Activated naive CD4-positive, alpha-beta T cell treated with anti-CD3 and anti-CD28 coated beads, Interleukin-2, amount 50 U/mL, for 24 hours (primary cell): ENCODE measurements around the gene EHMT2.

Experiments used
- H3K27ac Mint-ChIP-seq: one replicate; pipeline ENCODE4 v1.8.0; 2021; ENCODE audit warnings: mild to moderate bottlenecking, mixed read lengths
- H3K27me3 Mint-ChIP-seq: one replicate; pipeline ENCODE4 v1.8.0; 2021; ENCODE audit warnings: mixed read lengths
- H3K36me3 Mint-ChIP-seq: one replicate; pipeline ENCODE4 v1.8.0; 2021; ENCODE audit warnings: mixed read lengths
- H3K4me1 Mint-ChIP-seq: one replicate; pipeline ENCODE4 v1.8.0; 2021; ENCODE audit warnings: mixed read lengths
- H3K4me3 Mint-ChIP-seq: one replicate; pipeline ENCODE4 v1.8.0; 2021; ENCODE audit warnings: mild to moderate bottlenecking, mixed read lengths
- H3K9me3 Mint-ChIP-seq: one replicate; pipeline ENCODE4 v1.8.0; 2021; ENCODE audit warnings: mixed read lengths

The EHMT2 gene

DNA sequence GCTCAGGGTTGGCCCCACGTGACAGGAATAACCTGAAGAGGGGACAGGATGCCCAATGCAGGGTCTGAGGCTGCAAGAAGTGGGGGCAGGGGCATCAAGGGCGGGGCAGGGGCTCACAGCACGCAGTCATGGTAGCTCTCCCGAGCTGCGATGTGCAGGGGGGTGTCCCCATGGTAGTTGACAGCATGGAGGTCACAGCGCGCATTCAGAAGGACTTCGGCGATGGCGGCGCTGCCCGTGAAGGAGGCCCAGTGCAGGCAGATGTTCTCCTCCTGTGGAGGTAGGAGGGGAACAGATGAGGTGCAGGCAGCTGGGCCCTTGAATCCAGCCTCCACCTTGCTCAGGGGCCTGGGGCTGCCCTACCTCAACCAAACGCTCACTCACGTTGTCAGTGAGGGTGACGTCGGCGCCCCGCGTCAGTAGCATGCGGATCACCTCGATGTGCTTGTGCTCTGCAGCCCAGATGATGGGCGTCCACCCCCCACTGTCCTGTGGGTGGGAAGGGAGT lies 12.9 kb downstream of the EHMT2 start:
- no peaks in the 10 kb centered on the region for H3K27me3 Mint-ChIP-seq
- H3K4me1 Mint-ChIP-seq, result no peaks in the 10 kb centered on the region
- H3K36me3 Mint-ChIP-seq, result peaks cover 17% of the 10 kb centered on the region
- H3K27ac Mint-ChIP-seq, result no peak overlapping the region
- H3K9me3 Mint-ChIP-seq, result no peaks in the 10 kb centered on the region
- no peak overlapping the region for H3K4me3 Mint-ChIP-seq

DNA sequence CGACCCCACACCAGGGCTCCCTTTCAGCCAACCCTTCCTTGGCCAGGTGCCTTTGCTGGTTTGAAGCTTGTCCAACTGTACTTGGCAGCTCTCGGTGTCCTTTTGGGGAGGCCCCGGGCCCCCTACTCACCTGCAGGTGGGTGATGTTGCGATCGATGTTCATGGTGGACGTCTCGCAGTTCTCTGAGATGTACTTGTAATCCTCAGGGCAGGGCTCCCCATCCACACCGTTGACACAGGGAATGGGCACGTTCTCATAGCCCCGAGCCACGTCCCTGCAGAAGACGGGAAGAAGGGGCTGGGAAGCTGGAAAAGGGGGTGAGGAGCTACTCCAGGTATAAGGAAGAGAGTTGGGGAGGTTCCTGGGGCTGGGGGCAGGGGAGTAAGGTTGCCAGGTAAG lies 13.8 kb downstream of the EHMT2 start:
- no peaks in the 10 kb centered on the region for H3K4me1 Mint-ChIP-seq
- no peaks in the 10 kb centered on the region for H3K9me3 Mint-ChIP-seq
- no peak overlapping the region for H3K4me3 Mint-ChIP-seq
- H3K27ac Mint-ChIP-seq, result no peak overlapping the region
- H3K36me3 Mint-ChIP-seq, result peaks cover 17% of the 10 kb centered on the region
- H3K27me3 Mint-ChIP-seq, result no peaks in the 10 kb centered on the region

DNA sequence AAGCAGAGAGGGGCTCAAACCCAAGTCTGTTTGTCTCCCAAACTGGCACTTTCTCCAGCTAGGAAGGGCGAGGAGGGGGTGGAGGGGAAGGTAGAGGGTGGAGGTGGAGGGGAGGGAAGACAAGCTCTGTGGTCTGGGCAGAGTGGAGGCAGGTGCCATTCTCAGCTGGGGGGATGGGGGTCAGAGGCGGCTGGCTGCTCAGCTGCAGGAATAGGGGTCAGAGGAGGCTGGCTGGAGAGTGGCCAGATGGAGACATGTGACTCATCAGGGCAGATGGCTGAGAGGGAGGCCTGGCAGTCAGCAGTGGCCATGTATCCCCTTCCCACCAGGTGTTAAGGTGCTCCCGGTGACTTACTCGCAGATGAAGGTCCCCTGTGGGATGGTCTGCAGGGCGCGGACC lies 15.2 kb downstream of the EHMT2 start:
- no peaks in the 10 kb centered on the region for H3K9me3 Mint-ChIP-seq
- H3K4me1 Mint-ChIP-seq, result no peaks in the 10 kb centered on the region
- H3K27me3 Mint-ChIP-seq, result no peaks in the 10 kb centered on the region
- H3K4me3 Mint-ChIP-seq, result no peak overlapping the region
- H3K36me3 Mint-ChIP-seq, result peaks cover 17% of the 10 kb centered on the region
- H3K27ac Mint-ChIP-seq, result no peak overlapping the region

DNA sequence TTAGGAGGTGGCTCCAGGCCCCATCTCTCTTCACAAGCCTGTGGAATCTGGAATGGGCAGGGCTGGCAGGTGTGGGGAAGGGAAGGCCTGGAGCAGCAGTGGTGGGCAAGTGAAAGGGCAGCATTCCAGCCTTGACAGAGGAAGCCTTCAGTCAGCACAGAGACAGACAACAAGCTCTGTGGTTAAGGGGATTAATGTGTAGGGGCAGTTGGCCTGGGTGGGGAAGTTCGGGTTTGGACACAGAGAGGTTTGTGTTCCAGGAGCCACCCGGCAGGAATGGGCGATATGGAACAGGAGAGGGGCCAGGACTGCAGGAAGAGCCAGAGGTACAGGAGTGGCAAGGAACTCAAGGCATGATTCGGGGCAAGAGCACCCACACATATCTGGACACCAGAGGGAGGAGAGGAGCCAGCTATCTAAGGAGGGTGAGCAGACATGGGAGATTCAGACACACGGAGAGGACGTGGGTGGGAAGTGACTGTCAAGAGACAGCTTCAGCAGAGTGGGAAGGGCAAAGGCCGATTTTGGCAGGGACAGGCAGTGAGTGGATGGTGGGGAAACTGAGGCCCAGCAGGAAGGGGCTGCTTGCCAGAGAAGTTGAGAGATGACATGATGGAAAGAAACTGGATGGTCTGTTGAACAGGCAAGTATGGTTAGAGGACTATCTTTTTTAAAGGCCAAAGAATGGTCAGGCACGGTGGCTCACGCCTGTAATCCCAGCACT lies 16.2 kb downstream of the EHMT2 start:
- Mint-ChIP-seq H3K4me1 (no peaks in the 10 kb centered on the region), H3K36me3 (peaks cover 17% of the 10 kb centered on the region), H3K9me3 (no peaks in the 10 kb centered on the region), H3K4me3 (no peak overlapping the region), H3K27ac (no peak overlapping the region), H3K27me3 (no peaks in the 10 kb centered on the region)

DNA sequence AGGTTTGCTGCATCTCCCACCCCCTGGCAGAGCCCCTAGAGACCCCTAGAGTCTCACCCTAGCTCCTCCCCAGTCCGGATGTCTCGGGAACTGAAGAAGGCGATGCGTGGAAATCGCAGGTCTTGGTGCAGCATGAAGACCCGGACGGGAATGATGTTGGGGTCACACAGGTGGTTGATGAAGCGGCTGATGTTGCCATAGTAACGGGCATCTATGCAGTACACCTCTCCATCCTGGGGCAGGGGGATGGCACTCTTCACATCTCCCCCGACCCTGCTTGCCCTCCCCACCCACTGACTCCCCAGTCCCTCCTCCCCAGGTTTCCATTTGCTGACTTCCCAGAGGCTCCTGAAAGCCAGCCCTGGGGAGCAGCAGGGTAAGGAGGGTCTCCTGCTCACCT lies 16.9 kb downstream of the EHMT2 start:
- no peaks in the 10 kb centered on the region for H3K27me3 Mint-ChIP-seq
- H3K36me3 Mint-ChIP-seq, result peaks cover 13% of the 10 kb centered on the region
- no peaks in the 10 kb centered on the region for H3K4me1 Mint-ChIP-seq
- H3K27ac Mint-ChIP-seq, result no peak overlapping the region
- no peak overlapping the region for H3K4me3 Mint-ChIP-seq
- H3K9me3 Mint-ChIP-seq, result no peaks in the 10 kb centered on the region

DNA sequence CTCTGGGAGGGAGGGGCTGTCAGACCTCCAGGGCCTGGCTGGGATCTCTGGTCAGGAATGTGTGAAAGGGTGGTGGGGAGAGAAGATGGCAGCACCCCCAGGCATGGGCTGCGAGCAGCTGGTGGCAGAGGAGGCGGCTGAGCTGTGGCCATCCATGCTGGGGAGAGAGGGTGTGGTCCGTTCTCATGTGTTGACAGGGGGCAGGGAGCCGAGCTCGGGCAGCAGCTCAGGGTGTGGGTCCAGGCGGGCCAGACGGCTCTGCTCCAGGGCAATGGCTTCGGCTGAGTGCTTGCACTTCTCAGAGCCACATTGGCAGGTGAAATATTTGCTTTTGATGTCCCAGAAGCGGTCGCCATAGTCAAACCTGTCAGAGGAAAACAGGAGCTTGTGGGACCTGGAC lies 17.6 kb downstream of the EHMT2 start:
- H3K27me3 Mint-ChIP-seq, result no peaks in the 10 kb centered on the region
- peaks cover 13% of the 10 kb centered on the region for H3K36me3 Mint-ChIP-seq
- H3K4me3 Mint-ChIP-seq, result no peak overlapping the region
- H3K9me3 Mint-ChIP-seq, result no peaks in the 10 kb centered on the region
- H3K4me1 Mint-ChIP-seq, result no peaks in the 10 kb centered on the region
- no peak overlapping the region for H3K27ac Mint-ChIP-seq

DNA sequence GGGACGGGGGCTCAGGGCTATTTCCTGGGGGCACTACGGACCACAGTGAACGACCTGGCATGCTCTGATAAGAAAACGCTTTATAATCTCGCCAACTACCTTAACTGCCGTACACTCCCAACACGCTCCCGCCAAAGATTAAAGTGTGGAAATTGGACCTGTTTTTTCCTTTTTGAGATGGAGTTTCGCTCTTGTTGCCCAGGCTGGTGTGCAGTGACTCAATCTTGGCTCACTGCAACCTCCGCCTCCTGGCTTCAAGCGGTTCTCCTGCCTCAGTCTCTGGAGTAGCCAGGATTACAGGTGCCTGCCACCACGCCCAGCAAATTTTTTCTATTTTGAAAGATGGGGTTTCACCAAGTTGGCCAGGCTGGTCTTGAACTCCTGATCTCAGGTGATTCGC lies 18.4 kb downstream of the EHMT2 start:
- H3K27me3 Mint-ChIP-seq, result no peaks in the 10 kb centered on the region
- no peaks in the 10 kb centered on the region for H3K4me1 Mint-ChIP-seq
- H3K36me3 Mint-ChIP-seq, result peaks cover 13% of the 10 kb centered on the region
- H3K9me3 Mint-ChIP-seq, result no peaks in the 10 kb centered on the region
- H3K27ac Mint-ChIP-seq, result no peak overlapping the region
- H3K4me3 Mint-ChIP-seq, result no peak overlapping the region

DNA sequence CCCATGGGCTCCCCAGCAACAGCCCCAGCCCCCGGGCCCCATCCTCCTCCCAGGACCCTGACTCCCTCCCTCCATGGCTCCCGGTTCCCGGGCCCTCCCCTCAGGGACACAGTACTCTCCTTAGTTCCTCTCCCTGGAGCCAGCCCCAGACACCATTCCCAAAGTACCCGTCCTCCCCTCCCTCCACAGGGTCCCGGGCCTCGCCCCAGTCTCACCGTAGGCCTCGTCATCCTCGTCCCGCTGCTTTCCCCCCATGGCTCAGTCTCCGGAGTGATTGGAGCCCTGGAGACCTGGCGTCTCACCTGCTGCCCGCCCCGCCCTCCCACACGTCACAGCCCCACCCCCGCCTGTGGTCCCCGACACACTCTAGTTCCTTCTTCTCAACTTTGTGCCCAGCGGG lies 18.8 kb downstream of the EHMT2 start, which contains the start of gene SLC44A4:
SLC44A4 (minus strand) TSS at position 272 of the 400 bp plus-strand sequence; CDS start at position 255, 17 bp downstream.
- Mint-ChIP-seq H3K9me3 (no peaks in the 10 kb centered on the region), H3K4me1 (no peaks in the 10 kb centered on the region), H3K27me3 (no peaks in the 10 kb centered on the region), H3K4me3 (no peak within 1 kb of the TSS), H3K27ac (no peak within 1 kb of the TSS), H3K36me3 (peaks cover 13% of the 10 kb centered on the region)

DNA sequence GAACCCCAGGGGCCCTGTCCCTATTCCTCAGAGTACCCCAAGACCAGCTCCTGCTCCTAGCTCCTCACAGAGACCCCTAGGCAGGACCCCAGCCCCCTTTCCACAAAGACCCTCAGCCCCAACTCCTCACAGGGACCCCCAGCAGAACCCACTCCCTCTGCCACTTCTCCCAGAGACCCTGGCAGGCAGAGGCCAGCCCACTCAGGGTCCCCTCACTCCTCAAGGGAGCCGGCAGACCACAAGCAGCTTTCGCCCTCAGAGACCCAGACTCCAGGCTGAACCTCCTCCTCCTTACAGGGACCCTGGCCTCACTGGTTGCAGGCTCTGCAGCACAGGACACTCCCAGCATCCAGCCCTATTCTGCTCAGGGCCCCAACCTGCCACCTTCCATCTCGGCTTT lies 19.3 kb downstream of the EHMT2 start:
- Mint-ChIP-seq H3K4me3 (no peak overlapping the region), H3K27me3 (no peaks in the 10 kb centered on the region), H3K4me1 (no peaks in the 10 kb centered on the region), H3K36me3 (peaks cover 13% of the 10 kb centered on the region), H3K27ac (no peak overlapping the region), H3K9me3 (no peaks in the 10 kb centered on the region)

DNA sequence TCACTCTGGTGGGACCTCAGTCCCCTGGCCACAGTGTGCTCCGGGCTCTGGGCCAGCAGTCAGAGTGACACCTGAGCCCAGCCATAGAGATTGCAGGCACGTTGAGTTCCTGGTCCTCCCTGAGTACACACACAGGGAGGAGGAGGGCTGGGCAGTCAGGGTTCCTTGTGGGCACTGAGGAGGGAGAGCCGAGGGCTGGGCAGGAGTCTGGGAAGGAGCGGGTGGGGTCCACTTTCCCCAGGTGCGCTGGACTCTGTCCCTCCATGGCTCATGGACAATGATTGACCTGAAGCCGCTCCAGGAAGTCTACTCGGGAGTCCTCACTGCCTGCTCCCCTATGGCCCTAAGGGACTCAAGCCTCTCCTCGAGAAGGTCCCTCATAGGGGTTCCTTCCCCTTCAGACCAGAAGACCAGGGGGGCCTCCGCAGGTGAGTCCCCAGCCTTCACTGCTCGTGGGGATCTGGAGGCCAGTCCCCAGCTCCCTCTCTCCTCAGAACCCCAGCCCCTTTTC lies 19.8 kb downstream of the EHMT2 start:
- no peaks in the 10 kb centered on the region for H3K9me3 Mint-ChIP-seq
- H3K4me3 Mint-ChIP-seq, result no peak overlapping the region
- H3K4me1 Mint-ChIP-seq, result no peaks in the 10 kb centered on the region
- H3K27me3 Mint-ChIP-seq, result no peaks in the 10 kb centered on the region
- H3K27ac Mint-ChIP-seq, result no peak overlapping the region
- H3K36me3 Mint-ChIP-seq, result peaks cover 13% of the 10 kb centered on the region

DNA sequence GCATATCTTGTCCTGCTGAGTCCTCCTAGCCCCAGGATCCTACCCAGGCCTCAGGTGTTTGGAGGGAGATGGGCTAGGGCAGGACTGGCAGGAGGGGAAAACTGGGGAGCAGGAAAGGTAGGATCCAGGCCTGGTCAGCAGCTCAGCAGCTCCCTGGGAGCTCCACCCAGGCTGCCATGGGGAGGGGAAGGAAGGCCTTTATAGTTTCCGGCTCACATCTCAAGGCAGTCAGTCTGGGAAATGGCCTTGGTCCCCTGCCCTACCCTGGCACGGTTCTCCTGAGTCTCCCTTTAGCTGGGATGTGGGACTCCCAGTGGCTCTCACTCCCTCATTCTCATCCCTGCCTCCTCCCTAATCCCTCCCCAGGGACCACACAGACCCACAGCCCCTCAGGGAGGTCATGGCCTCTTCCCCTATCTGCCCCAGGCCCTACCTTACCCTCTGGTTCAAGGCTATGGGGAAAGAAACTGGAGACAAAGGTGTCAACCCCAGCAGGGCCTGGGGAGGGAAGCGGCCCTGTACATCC lies 20.3 kb downstream of the EHMT2 start:
- Mint-ChIP-seq H3K36me3 (peaks cover 13% of the 10 kb centered on the region), H3K27ac (no peak overlapping the region), H3K4me3 (no peak overlapping the region), H3K4me1 (no peaks in the 10 kb centered on the region), H3K9me3 (no peaks in the 10 kb centered on the region), H3K27me3 (no peaks in the 10 kb centered on the region)

DNA sequence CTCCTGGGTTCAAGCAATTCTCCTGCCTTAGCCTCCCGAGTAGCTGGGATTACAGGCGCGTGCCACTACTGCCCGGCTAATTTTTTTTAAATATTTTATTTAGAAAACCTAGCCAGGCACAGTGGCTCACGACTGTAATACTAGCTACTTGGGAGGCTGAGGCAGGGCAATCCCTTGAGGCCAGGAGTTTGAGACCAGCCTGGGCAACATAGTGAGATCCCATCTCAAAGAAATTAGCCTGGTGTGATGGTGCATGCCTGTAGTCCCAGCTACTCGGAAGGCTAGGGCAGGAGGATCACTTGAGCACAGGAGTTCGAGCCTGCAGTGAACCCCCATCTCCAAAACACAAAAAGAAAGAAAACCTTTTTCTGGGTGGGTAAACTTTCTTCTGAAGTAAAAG lies 21.1 kb downstream of the EHMT2 start:
- H3K4me1 Mint-ChIP-seq, result no peaks in the 10 kb centered on the region
- no peak overlapping the region for H3K4me3 Mint-ChIP-seq
- H3K9me3 Mint-ChIP-seq, result no peaks in the 10 kb centered on the region
- no peaks in the 10 kb centered on the region for H3K27me3 Mint-ChIP-seq
- no peak overlapping the region for H3K27ac Mint-ChIP-seq
- peaks cover 9% of the 10 kb centered on the region for H3K36me3 Mint-ChIP-seq

DNA sequence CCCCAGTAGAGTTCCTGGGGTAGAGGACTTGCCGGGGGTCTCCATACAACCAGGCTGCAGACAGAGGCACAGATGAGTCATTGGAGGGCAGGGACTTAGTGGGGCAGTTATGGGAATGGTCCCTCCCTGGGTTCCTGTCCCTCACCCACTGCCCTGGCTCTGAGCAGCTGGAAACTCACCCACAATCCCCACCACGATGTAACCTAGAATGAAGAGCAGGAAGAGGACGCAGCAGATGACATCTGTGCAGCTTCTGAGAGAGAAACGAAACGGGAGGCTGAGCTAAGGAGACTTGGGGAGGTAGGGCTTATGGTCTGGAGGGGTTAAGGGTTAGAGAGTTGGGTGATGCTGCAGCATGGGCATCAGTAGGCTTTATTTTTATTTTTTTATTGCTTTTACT lies 21.6 kb downstream of the EHMT2 start:
- H3K4me1 Mint-ChIP-seq, result no peaks in the 10 kb centered on the region
- peaks cover 4% of the 10 kb centered on the region for H3K36me3 Mint-ChIP-seq
- H3K4me3 Mint-ChIP-seq, result no peak overlapping the region
- H3K9me3 Mint-ChIP-seq, result no peaks in the 10 kb centered on the region
- H3K27ac Mint-ChIP-seq, result no peak overlapping the region
- H3K27me3 Mint-ChIP-seq, result no peaks in the 10 kb centered on the region

DNA sequence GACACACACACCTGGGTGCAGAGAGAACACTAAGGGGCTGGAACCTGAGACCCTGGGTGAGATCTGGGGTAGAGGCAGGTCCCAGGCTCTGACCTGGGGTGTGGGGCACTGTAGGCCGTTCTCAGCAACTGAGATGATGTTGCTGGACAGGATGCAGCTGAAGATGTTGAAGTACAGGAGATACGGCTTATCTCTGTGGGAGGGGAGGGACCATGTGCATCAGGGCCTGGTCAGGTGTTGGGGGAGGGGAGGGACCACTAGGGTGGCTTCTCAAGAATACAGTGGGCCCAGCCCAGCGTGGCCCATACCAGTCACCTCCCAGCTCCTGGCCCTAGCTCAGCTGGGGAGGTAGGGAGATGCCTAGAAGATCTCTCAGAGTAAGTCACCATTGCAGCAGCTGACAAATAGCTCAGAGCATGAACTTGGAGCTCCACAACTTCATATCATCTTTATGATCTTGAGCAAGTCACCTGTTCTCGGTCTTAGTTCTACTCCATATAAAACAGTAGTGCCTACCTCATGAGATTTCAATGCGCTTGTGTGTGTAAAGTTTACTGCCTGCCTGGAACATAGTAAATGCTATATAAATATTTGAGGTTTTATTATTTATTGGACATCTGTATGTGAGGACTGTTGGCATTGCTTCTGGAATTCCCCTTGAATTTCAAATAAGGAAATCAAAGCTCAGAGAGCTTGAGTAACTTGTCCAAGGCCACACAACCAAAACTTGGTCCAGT lies 22.5 kb downstream of the EHMT2 start:
- Mint-ChIP-seq H3K4me3 (no peak overlapping the region), H3K36me3 (peaks cover 3% of the 10 kb centered on the region), H3K9me3 (no peaks in the 10 kb centered on the region), H3K27me3 (no peaks in the 10 kb centered on the region), H3K27ac (no peak overlapping the region), H3K4me1 (no peaks in the 10 kb centered on the region)

DNA sequence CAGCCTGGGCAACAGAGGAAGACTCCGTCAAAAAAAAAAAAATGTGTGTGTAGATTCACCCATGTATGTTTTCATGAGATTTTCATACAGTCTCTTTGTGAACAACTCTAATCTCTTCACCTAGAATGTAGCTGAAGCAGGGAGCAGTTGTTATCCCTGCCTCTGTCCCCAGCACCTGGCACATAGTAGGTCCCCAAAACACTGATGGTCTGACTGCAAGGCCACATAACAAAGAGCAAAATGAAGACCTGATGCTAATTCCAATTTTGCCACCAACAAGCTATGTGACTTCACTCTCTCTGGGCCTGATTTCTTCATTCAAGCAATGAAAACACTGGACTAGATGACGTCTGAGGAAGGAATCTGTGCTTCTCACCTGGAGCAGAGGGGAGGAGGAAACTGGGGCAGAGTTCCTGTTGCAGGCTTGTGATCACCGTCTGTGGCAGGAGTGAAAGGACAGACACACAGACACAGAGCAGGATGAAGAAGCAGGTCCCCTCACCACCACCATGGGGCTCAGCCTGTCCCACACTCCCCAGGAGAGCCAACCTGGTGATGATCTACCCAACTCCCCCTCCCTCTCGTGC lies 23.3 kb downstream of the EHMT2 start:
- no peaks in the 10 kb centered on the region for H3K9me3 Mint-ChIP-seq
- no peaks in the 10 kb centered on the region for H3K4me1 Mint-ChIP-seq
- no peaks in the 10 kb centered on the region for H3K36me3 Mint-ChIP-seq
- no peak overlapping the region for H3K27ac Mint-ChIP-seq
- H3K27me3 Mint-ChIP-seq, result no peaks in the 10 kb centered on the region
- no peak overlapping the region for H3K4me3 Mint-ChIP-seq
